ENCODE results near the gene ERC2. TPM values are rescaled to one million over a fixed set of nuclear protein-coding genes. Genes with fewer than 3 reads are reported as not detected.

Gene ERC2
- total and polyA plus RNA-seq, 2 of the 8 experiments (the other 6 are each of a cell fraction or from before 2014, with no cell fraction given), result 16.4 to 22.8 TPM

GRCh38 chr3:55497250-55497649 lies 971.0 kb downstream of the ERC2 start:
- TF ChIP-seq NRF1 (IDR thresholded peaks at IDR 0.05; ENCODE audit: low read depth, low read length) (no peak), SP2 (IDR thresholded peaks at IDR 0.05; ENCODE audit: low read length) (no peak), ATF3 (IDR thresholded peaks at IDR 0.05; ENCODE audit: insufficient read depth, low read depth, low read length) (no peak), CHD2 (IDR thresholded peaks at IDR 0.05; ENCODE audit: low read length) (no peak), KDM1A (IDR thresholded peaks at IDR 0.05; ENCODE audit: borderline replicate concordance, low read length) (no peak)
- TF ChIP-seq, protein P1, sequence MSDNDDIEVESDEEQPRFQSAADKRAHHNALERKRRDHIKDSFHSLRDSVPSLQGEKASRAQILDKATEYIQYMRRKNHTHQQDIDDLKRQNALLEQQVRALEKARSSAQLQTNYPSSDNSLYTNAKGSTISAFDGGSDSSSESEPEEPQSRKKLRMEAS (IDR thresholded peaks at IDR 0.05), result no peak
- H2BK20ac ChIP-seq (ENCODE audit: low read length), result no peak overlapping the region
- no peak overlapping the region for H3K23ac ChIP-seq (ENCODE audit: insufficient read length)
- H3K36me3 ChIP-seq (ENCODE audit: control insufficient read depth in 2 of 4, insufficient read depth in 4 of 4, low read length in 3 of 4), result no peaks in the 10 kb centered on the region
- H2BK15ac ChIP-seq (ENCODE audit: low read length), result no peak overlapping the region
- H3K79me2 ChIP-seq (ENCODE audit: control insufficient read depth in 1 of 2, insufficient read depth in 2 of 2, low read length in 2 of 2), result no peaks in the 10 kb centered on the region
- no peak overlapping the region for H3K56ac ChIP-seq (replicated peaks; ENCODE audit: insufficient read length, low read depth, low read length)
- H2AFZ ChIP-seq (ENCODE audit: low read length), result no peak overlapping the region
- H4K8ac ChIP-seq (ENCODE audit: extremely low read depth, insufficient read depth, low read length), result no peak overlapping the region
- ChIA-PET POLR2A (ENCODE audit: partially characterized antibody) (no interaction called here), CTCF (ENCODE audit: partially characterized antibody) (interaction anchor here (1.4 kb wide), 1 partner anchor 130 kb away, joined by 3 read pairs; no protein-coding TSS in a partner anchor)
- no peak overlapping the region for H2BK120ac ChIP-seq (replicated peaks; ENCODE audit: low read depth, low read length)
- H3K4me2 ChIP-seq (ENCODE audit: insufficient read depth in 1 of 2, low read depth in 2 of 2, low read length in 2 of 2), result no peak overlapping the region
- no peaks in the 10 kb centered on the region for H3K9me3 ChIP-seq (ENCODE audit: insufficient read depth in 2 of 2, low read depth in 1 of 2, low read length in 1 of 2)
- H3K14ac ChIP-seq (ENCODE audit: insufficient read length), result no peak overlapping the region
- H4K91ac ChIP-seq (replicated peaks; ENCODE audit: insufficient read length, low read length), result no peak overlapping the region
- no peak overlapping the region for H2BK12ac ChIP-seq (ENCODE audit: low read depth, low read length)
- FAIRE-seq, result no peak
- H2BK5ac ChIP-seq (ENCODE audit: low read depth, low read length), result no peak overlapping the region
- H3K23me2 ChIP-seq (ENCODE audit: low read depth, low read length), result no peaks in the 10 kb centered on the region
- H3K27me3 ChIP-seq (replicated peaks in 1 of 4; ENCODE audit: control insufficient read depth in 3 of 4, extremely low read depth in 1 of 4, insufficient read depth in 3 of 4, low read length in 3 of 4), result peaks cover 0 to 3% (median 1%) of the 10 kb centered on the region in 4 experiments; a peak in 2 of 7 replicates
- no peaks in the 10 kb centered on the region for H3K79me1 ChIP-seq (ENCODE audit: low read depth, low read length)
- H3K4me1 ChIP-seq (replicated peaks in 1 of 4; ENCODE audit: control insufficient read depth in 3 of 4, insufficient read depth in 4 of 4, low read length in 3 of 4), result peaks cover 0 to 3% (median 0%) of the 10 kb centered on the region in 4 experiments; a peak in 1 of 7 replicates
- no peak overlapping the region for H3K27ac ChIP-seq (ENCODE audit: low read depth, low read length)
- H3K18ac ChIP-seq (ENCODE audit: extremely low read depth, low read length), result no peak overlapping the region
- H3K9ac ChIP-seq (replicated peaks in 1 of 4; ENCODE audit: extremely low read depth in 1 of 4, low read depth in 3 of 4, low read length in 3 of 4), result no peak overlapping the region
- H3K4ac ChIP-seq (replicated peaks; ENCODE audit: insufficient read length, low read depth, low read length), result no peak overlapping the region
- no peak overlapping the region for H4K5ac ChIP-seq (ENCODE audit: insufficient read length, low read depth, low read length)
- H2AK5ac ChIP-seq (ENCODE audit: low read depth, low read length), result no peak overlapping the region
- H4K20me1 ChIP-seq (replicated peaks in 1 of 2; ENCODE audit: control insufficient read depth in 1 of 2, insufficient read depth in 2 of 2, low read length in 2 of 2), result no peaks in the 10 kb centered on the region
- H3K4me3 ChIP-seq (ENCODE audit: extremely low read depth in 1 of 4, insufficient read depth in 2 of 4, low read depth in 3 of 4, low read length in 4 of 4), result no peak overlapping the region
- no peak for DNase-seq (ENCODE audit: low read depth in 1 of 2, low spot score in 2 of 2)

Measured in H1 (cell line).